OCI-LY1 (cell line): Measurements from ENCODE around the gene WNK1.

ENCODE experiments used
- EZH2 ChIP-seq: fragments of 200-600 bp; sonication (generic), shearing (Covaris generic); IDR thresholded peaks from 2 replicates; pipeline ENCODE4 v1.8.0; 2017; ENCODE audit warnings: borderline replicate concordance, mixed run types, mild to moderate bottlenecking, antibody characterized with exemption, low read length, moderate library complexity, mixed read lengths
- TF ChIP-seq, protein P1 (sequence below): fragments of 200-600 bp; sonication (generic), shearing (Covaris generic); IDR thresholded peaks from 2 replicates; pipeline ENCODE4 v1.5.1; 2017; ENCODE audit warnings: mild to moderate bottlenecking, antibody characterized with exemption, low read length, moderate library complexity, mixed read lengths

DNA sequence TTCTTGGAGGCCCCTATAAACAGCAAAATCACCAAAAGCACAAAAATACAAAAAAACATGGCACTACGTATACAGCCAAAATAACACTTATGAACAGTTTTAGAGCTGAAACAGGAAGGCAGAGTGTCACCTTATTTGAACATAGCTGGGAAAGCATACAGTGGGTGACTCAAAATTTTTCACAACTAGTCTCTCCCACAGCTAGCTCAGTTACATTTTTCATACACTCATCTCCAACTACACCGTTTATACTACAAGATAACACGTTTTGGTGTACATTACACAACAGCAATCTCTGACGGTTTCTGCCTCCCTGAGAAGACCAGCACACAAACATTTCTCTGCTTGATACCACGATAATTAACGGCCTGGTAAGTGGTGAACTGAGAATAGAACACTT is 194.3 kb downstream of the WNK1 start:
- TF ChIP-seq, protein P1, sequence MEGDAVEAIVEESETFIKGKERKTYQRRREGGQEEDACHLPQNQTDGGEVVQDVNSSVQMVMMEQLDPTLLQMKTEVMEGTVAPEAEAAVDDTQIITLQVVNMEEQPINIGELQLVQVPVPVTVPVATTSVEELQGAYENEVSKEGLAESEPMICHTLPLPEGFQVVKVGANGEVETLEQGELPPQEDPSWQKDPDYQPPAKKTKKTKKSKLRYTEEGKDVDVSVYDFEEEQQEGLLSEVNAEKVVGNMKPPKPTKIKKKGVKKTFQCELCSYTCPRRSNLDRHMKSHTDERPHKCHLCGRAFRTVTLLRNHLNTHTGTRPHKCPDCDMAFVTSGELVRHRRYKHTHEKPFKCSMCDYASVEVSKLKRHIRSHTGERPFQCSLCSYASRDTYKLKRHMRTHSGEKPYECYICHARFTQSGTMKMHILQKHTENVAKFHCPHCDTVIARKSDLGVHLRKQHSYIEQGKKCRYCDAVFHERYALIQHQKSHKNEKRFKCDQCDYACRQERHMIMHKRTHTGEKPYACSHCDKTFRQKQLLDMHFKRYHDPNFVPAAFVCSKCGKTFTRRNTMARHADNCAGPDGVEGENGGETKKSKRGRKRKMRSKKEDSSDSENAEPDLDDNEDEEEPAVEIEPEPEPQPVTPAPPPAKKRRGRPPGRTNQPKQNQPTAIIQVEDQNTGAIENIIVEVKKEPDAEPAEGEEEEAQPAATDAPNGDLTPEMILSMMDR, result no peak
- no peak for TF ChIP-seq EZH2
